OCI-LY1 (cell line): ENCODE measurements around the gene CD4.

Experiments
- EZH2 ChIP-seq: fragments of 200-600 bp; sonication (generic), shearing (Covaris generic); IDR thresholded peaks from 2 replicates; pipeline ENCODE4 v1.8.0; 2017; ENCODE audit warnings: borderline replicate concordance, mixed run types, mild to moderate bottlenecking, antibody characterized with exemption, low read length, moderate library complexity, mixed read lengths
- TF ChIP-seq, protein P1 (sequence below): fragments of 200-600 bp; sonication (generic), shearing (Covaris generic); IDR thresholded peaks from 2 replicates; pipeline ENCODE4 v1.5.1; 2017; ENCODE audit warnings: mild to moderate bottlenecking, antibody characterized with exemption, low read length, moderate library complexity, mixed read lengths

DNA sequence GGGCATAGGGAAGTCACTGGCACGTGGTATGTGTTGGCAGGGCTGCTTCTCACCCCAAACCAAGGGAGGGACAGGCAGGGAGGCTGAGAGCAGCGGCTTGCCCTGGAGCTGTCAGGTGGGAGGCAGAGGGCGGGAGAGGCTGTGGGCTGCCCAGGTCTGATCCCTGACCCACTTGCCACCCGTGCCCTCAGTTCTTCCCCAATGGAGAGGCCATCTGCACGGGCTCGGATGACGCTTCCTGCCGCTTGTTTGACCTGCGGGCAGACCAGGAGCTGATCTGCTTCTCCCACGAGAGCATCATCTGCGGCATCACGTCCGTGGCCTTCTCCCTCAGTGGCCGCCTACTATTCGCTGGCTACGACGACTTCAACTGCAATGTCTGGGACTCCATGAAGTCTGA, 56.1 kb downstream of the CD4 start:
- TF ChIP-seq, protein P1, sequence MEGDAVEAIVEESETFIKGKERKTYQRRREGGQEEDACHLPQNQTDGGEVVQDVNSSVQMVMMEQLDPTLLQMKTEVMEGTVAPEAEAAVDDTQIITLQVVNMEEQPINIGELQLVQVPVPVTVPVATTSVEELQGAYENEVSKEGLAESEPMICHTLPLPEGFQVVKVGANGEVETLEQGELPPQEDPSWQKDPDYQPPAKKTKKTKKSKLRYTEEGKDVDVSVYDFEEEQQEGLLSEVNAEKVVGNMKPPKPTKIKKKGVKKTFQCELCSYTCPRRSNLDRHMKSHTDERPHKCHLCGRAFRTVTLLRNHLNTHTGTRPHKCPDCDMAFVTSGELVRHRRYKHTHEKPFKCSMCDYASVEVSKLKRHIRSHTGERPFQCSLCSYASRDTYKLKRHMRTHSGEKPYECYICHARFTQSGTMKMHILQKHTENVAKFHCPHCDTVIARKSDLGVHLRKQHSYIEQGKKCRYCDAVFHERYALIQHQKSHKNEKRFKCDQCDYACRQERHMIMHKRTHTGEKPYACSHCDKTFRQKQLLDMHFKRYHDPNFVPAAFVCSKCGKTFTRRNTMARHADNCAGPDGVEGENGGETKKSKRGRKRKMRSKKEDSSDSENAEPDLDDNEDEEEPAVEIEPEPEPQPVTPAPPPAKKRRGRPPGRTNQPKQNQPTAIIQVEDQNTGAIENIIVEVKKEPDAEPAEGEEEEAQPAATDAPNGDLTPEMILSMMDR: no peak
- no peak for TF ChIP-seq EZH2
